SK-N-MC (cell line): ENCODE data around the gene REPS1.

Source experiments
- DNase-seq: peaks from one replicate; pipeline ENCODE4 v3.0.0-alpha.2; 2011; ENCODE audit warnings: low read depth, low spot score
- H3K27ac ChIP-seq: fragments of 200-600 bp; sonication (generic); 2 replicates; pipeline ENCODE4 v1.5.1; 2016; ENCODE audit warnings: mixed run types
- H3K36me3 ChIP-seq: fragments of 200-600 bp; sonication (generic); 2 replicates; pipeline ENCODE4 v1.6.1; 2017; ENCODE audit warnings: antibody characterized with exemption, low read length, mixed read lengths; ENCODE audit not compliant: insufficient read depth
- H3K4me3 ChIP-seq: fragments of 200-600 bp; sonication (generic); 2 replicates; pipeline ENCODE4 v1.5.1; 2016
- H3K9ac ChIP-seq: fragments of 200-600 bp; sonication (generic); 2 replicates; pipeline ENCODE4 v1.8.0; 2017; ENCODE audit warnings: mixed run types, mixed read lengths; ENCODE audit not compliant: insufficient read length
- H3K9me3 ChIP-seq: fragments of 200-600 bp; sonication (generic); 2 replicates; pipeline ENCODE4 v1.6.1; 2017; ENCODE audit warnings: low read depth, mild to moderate bottlenecking, antibody characterized with exemption, low read length, moderate library complexity, mixed read lengths
- EZH2 ChIP-seq: fragments of 200-600 bp; sonication (generic); IDR thresholded peaks from one replicate; pipeline ENCODE4 v1.6.1; 2017; ENCODE audit warnings: antibody characterized with exemption
- FOXP2 ChIP-seq: optimal IDR thresholded peaks from 2 replicates; pipeline ENCODE3; 2011; ENCODE audit warnings: mild to moderate bottlenecking, moderate library complexity; ENCODE audit not compliant: insufficient read depth; ENCODE audit errors: extremely low read length, control extremely low read depth
- POLR2AphosphoS5 ChIP-seq: IDR thresholded peaks from 2 replicates; pipeline ENCODE4 v1.6.1; 2012; ENCODE audit warnings: mild to moderate bottlenecking, low read depth, low read length, borderline replicate concordance

Gene REPS1

DNA sequence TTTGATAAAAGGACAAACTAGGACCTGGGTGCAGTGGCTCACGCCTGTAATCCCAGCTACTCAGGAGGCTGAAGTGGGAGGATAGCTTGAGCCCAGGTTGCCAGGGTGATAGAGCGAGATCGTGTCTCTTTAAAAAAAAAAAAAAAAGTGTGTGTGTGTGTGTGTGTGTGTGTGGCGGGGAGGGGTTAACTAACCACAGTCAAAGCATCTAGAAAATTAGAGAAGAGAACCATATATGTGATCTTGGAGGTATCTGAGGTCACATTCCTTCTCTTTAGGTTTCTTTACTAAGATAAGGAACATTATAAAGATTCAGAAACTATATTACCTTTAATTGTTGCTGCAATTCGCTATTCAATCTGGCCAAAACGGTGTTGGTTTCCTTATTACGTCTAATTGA is 80.9 kb downstream of the REPS1 start:
- Histone ChIP-seq H3K36me3 (peaks cover 78% of the 10 kb centered on the region), H3K9ac (no peak overlapping the region), H3K9me3 (no peaks in the 10 kb centered on the region), H3K27ac (no peak overlapping the region), H3K4me3 (no peak overlapping the region)
- no peak for DNase-seq
- TF ChIP-seq POLR2AphosphoS5 (no peak), FOXP2 (no peak), EZH2 (no peak)

GRCh38 chr6:138897031-138897430 is 91.0 kb downstream of the REPS1 start:
- Histone ChIP-seq H3K9ac (no peak overlapping the region), H3K9me3 (no peaks in the 10 kb centered on the region), H3K4me3 (no peak overlapping the region), H3K36me3 (peaks cover 15% of the 10 kb centered on the region; the same call in 1 of the 2 replicates), H3K27ac (no peak overlapping the region)
- no peak for DNase-seq
- TF ChIP-seq EZH2 (no peak), FOXP2 (no peak), POLR2AphosphoS5 (no peak)

DNA sequence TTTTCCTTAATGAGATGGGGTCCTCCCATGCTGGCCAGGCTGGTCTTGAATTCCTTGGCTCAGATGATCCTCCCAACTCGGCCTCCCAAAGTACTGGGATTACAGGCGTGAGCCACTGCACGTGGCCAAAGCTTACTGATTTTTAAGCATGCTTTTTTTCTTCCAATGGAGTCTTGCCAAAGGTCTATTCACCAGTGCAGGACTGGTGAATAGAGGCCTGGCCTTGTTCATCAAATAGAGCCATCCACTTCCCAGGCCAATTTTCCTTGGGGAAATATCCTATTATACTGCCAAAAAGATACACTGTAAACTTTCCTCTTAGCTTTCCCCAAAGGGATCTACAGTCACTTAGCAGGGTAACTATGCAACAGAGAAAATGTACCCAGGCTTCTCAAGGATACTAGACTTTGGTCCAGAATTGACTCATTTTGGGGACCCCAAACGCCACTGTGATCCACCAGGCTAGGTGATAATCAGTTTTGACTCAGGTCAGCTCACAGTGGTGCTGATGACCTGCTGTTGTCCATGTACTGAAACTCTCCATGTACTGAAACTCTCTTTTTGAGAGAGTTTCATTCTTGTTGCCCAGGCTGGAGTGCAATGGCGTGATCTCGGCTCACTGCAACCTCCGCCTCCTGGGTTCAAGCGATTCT is 91.8 kb downstream of the REPS1 start:
- no peak for DNase-seq
- Histone ChIP-seq H3K36me3 (peaks cover 10% of the 10 kb centered on the region; the same call in 1 of the 2 replicates), H3K9ac (no peak overlapping the region), H3K9me3 (no peaks in the 10 kb centered on the region), H3K4me3 (no peak overlapping the region), H3K27ac (no peak overlapping the region)
- TF ChIP-seq FOXP2 (no peak), EZH2 (no peak), POLR2AphosphoS5 (no peak)

- H3K4me3 ChIP-seq = no peak overlapping the region
- no peak for DNase-seq
- no peak overlapping the region for H3K9ac ChIP-seq
- no peaks in the 10 kb centered on the region for H3K36me3 ChIP-seq
- no peaks in the 10 kb centered on the region for H3K9me3 ChIP-seq
- H3K27ac ChIP-seq = no peak overlapping the region
- no peak for TF ChIP-seq POLR2AphosphoS5
- no peak for TF ChIP-seq FOXP2
- TF ChIP-seq EZH2 = no peak
Measured at GRCh38 chr6:138891255-138891986, 96.6 kb downstream of the REPS1 start.

GRCh38 chr6:138885156-138885819 is 102.8 kb downstream of the REPS1 start:
- DNase-seq = no peak
- Histone ChIP-seq H3K9me3 (no peaks in the 10 kb centered on the region), H3K4me3 (no peak overlapping the region), H3K9ac (no peak overlapping the region), H3K36me3 (no peaks in the 10 kb centered on the region), H3K27ac (no peak overlapping the region)
- no peak for TF ChIP-seq EZH2
- TF ChIP-seq POLR2AphosphoS5 = no peak
- no peak for TF ChIP-seq FOXP2

DNA sequence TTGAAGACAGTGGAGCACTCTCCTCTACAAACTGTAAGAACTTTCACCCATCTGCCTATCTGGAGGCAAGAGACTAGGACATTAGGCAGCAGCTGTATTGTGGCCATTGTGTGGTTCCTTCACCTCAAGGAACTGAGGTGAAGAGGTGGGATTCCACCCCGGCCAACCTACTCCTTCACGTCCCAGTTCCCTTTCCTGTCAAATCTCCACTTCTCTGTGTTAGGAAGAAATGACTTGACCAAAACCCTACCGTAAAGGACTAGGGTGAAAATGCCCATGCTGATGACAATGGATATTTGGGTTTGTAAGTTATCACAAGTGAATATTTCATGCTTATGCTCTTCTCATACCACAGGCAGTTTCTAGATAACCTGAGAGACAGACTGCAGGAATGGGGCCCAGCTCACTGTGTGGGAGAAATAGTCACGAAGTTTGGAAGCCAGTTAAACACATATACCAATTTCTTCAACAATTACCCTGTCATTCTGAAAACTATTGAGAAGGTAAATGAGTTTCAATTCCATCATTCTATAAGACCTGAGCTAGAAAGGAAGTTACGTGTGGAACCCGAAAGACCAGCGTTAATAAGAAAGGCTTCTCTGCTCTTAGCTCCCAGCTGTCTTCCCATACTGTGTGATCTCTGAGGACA is 105.6 kb downstream of the REPS1 start:
- H3K9me3 ChIP-seq = no peaks in the 10 kb centered on the region
- H3K9ac ChIP-seq = no peak overlapping the region
- no peak overlapping the region for H3K27ac ChIP-seq
- H3K36me3 ChIP-seq = no peaks in the 10 kb centered on the region
- DNase-seq = no peak
- no peak overlapping the region for H3K4me3 ChIP-seq
- TF ChIP-seq POLR2AphosphoS5 (no peak), EZH2 (no peak), FOXP2 (no peak)

DNA sequence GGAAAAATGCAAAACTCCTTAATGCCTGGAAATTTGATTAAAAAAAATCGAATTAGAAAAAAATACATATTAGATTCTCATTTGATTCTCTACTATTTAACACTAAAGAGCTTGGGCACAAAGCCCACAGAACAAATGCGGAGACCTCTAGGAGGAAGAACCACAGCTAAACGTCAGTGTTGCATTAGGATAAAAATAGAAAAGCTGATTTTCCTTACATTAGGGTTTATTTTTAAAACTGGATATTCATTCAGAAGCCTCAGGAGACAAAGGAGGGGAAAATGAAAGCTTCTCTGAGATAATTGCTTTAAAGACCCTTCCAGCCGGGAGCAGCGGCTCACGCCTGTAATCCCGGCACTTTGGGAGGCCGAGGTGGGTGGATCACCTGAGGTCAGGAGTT is 114.9 kb downstream of the REPS1 start:
- Histone ChIP-seq H3K9ac (no peak overlapping the region), H3K36me3 (no peaks in the 10 kb centered on the region), H3K9me3 (no peaks in the 10 kb centered on the region), H3K4me3 (no peak overlapping the region), H3K27ac (no peak overlapping the region)
- TF ChIP-seq EZH2 (no peak), POLR2AphosphoS5 (no peak), FOXP2 (no peak)
- DNase-seq = no peak

- TF ChIP-seq POLR2AphosphoS5 (no peak; the same call in 1 of the 2 replicates), EZH2 (no peak), FOXP2 (no peak)
- DNase-seq = peak; percentile 61
- Histone ChIP-seq H3K9ac (no peak overlapping the region), H3K36me3 (no peaks in the 10 kb centered on the region), H3K27ac (peak overlapping the region; percentile 27; the same call in 1 of the 2 replicates), H3K4me3 (peak overlapping the region; percentile 14; the same call in 1 of the 2 replicates), H3K9me3 (no peaks in the 10 kb centered on the region)
Measured at GRCh38 chr6:138869398-138869797, 118.7 kb downstream of the REPS1 start.
